Body of pancreas (tissue), 4 donors: ENCODE measurements around the gene ITGBL1. TPM values are rescaled to one million over a fixed set of nuclear protein-coding genes. Genes with fewer than 3 reads are reported as not detected.

Experiments used
- ATAC-seq: fragments of 150-250 bp; one replicate; pipeline ENCODE4 v1.9.1; 2016
- DNase-seq, 4 donors: peaks; one replicate each; pipeline ENCODE4 v3.0.0-alpha.2; 2019
- H3K27ac ChIP-seq, 4 donors: fragments of 200-600 bp; sonication (generic); 1 replicate in 3 of 4; 2 replicates in 1 of 4; pipeline versions ENCODE4 v1.5.1 to v1.6.1; 2016 to 2019; ENCODE audit warnings: mild to moderate bottlenecking in 1 of 4, mixed read lengths in 1 of 4, moderate library complexity in 1 of 4
- H3K27me3 ChIP-seq, 2 donors: fragments of 200-600 bp; sonication (generic); one replicate each; pipeline ENCODE4 v1.6.0; 2016; ENCODE audit warnings: mild to moderate bottlenecking in 1 of 2
- H3K36me3 ChIP-seq, 2 donors: fragments of 200-600 bp; sonication (generic); replicated peaks in 1 of 2; 2 replicates each; pipeline ENCODE4 v1.5.1; 2016; ENCODE audit warnings: low read depth in 2 of 2; ENCODE audit not compliant: insufficient read depth in 1 of 2
- H3K4me1 ChIP-seq: fragments of 200-600 bp; sonication (generic); one replicate; pipeline ENCODE4 v1.6.0; 2016
- H3K4me3 ChIP-seq, 2 donors: fragments of 200-600 bp; sonication (generic); 1 replicate in 1 of 2; 2 replicates in 1 of 2; pipeline ENCODE4 v1.5.1; 2016 to 2019
- H3K9me3 ChIP-seq, 3 donors: fragments of 200-600 bp; sonication (generic); 1 replicate in 2 of 3; 2 replicates in 1 of 3; pipeline ENCODE4 v1.5.1; 2016
- POLR2A ChIP-seq, 3 donors: fragments of 450-650 bp; IDR thresholded peaks; one replicate each; pipeline ENCODE4 v1.6.1; 2016; ENCODE audit warnings: antibody characterized with exemption in 3 of 3, mild to moderate bottlenecking in 2 of 3
- WGBS, 2 donors: methylation state at CpG; one replicate each; pipeline ENCODE4 v1.1.5; 2017; 5-methylcytosine and 5-hydroxymethylcytosine counted together
- intact Hi-C: fragments of 100-400 bp; cut with DNase I; formaldehyde crosslinking; loops from one replicate; pipeline ENCODE4 v1.15.1; 2023
- total RNA-seq, 2 donors: library from RNA; depleted of rRNA; stranded (reverse); fragments of >200 nt; gene quantifications; one replicate each; pipeline ENCODE4 v1.1.0, GENCODE V29; 2016
- TF ChIP-seq, protein P1 (sequence below), 7 experiments: fragments of 450-650 bp in 4 of 7; fragments of 200-600 bp in 3 of 7; sonication (generic) in 3 of 7; IDR thresholded peaks; one replicate each; pipeline ENCODE4 v1.5.1; 2016 to 2019; ENCODE audit warnings: antibody characterized with exemption in 7 of 7

The ITGBL1 gene
- total RNA-seq, 2 donors from 2014 or later, result 1.3 to 10.4 TPM

DNA sequence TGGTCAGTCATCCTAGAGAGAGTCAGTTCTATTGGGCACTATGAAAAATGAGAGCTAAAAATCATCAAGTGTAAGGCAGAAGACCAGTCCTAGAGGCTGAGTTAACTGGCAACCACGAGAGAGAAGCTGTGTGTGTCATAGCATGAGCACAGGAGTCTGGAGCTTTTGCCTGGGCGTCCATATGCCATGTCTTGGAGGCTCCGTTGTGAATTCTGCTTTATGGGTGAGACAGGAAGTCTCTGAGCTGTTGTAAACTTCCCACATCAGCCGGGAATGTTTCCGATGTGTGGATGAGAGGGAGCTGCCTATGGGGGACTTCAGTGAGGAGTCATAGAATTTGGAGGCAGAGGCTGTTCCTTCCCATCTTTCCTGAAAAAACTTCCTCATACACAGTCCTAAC is 120.0 kb downstream of the ITGBL1 start:
- Histone ChIP-seq H3K4me3 (no peak overlapping the region), H3K4me1 (no peaks in the 10 kb centered on the region), H3K27me3 (no peaks in the 10 kb centered on the region), H3K9me3 (no peaks in the 10 kb centered on the region), H3K36me3 (no peaks in the 10 kb centered on the region), H3K27ac (no peak overlapping the region)
- WGBS, 2 donors, result 45 to 58% methylated on average over 5 of the region's 5 CpGs
- no peak for TF ChIP-seq POLR2A (IDR thresholded peaks at IDR 0.05)
- TF ChIP-seq, protein P1, sequence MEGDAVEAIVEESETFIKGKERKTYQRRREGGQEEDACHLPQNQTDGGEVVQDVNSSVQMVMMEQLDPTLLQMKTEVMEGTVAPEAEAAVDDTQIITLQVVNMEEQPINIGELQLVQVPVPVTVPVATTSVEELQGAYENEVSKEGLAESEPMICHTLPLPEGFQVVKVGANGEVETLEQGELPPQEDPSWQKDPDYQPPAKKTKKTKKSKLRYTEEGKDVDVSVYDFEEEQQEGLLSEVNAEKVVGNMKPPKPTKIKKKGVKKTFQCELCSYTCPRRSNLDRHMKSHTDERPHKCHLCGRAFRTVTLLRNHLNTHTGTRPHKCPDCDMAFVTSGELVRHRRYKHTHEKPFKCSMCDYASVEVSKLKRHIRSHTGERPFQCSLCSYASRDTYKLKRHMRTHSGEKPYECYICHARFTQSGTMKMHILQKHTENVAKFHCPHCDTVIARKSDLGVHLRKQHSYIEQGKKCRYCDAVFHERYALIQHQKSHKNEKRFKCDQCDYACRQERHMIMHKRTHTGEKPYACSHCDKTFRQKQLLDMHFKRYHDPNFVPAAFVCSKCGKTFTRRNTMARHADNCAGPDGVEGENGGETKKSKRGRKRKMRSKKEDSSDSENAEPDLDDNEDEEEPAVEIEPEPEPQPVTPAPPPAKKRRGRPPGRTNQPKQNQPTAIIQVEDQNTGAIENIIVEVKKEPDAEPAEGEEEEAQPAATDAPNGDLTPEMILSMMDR (IDR thresholded peaks at IDR 0.05), result no peak
- intact Hi-C loops, result no loop called here
- ATAC-seq, result no peak
- DNase-seq, result no peak

DNA sequence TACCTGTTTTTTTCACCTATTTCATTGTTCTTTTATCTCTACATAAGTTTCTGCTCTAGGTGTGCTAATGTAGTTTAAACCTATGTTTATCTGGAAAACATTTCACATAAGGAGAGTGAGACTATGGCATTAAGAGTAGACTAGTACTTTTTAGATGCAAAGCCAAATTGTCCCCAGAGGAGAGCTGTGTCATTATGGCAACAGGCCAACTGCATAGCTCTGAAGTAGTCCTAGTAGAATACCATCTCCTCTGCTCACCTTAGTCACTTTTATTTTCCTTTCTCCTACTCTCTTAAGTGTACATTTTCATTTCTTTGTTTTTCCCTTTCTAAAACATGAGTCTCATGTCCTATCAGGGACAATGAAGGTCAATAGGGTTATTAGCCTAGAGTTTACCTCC is 123.1 kb downstream of the ITGBL1 start:
- H3K27ac ChIP-seq, result no peak overlapping the region
- DNase-seq, result no peak
- intact Hi-C loops, result no loop called here

DNA sequence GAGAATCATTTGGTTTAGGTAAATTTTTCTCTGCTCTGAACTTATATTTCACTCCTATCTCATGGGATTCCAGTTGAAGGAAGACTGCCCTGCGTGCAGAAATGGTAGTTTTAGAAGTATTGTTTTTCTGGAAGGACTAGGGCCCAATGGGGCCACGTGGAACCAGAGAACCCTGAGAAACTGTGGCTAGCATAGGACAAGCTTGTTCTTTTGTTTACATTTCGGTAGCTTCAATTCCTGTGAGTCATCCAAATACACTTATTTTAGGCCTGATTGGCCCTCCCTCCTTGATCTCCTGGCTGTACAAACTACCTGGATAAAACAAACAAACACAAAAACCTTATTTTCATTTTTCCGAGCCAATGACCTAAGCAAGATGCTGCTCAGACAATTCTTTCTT is 124.0 kb downstream of the ITGBL1 start:
- Histone ChIP-seq H3K27ac (no peak overlapping the region), H3K9me3 (no peaks in the 10 kb centered on the region)
- intact Hi-C loops, result no loop called here

More for the DNA sequence above, 123.1 kb downstream of the ITGBL1 start:
- Histone ChIP-seq H3K36me3 (no peaks in the 10 kb centered on the region), H3K9me3 (no peaks in the 10 kb centered on the region), H3K4me1 (no peaks in the 10 kb centered on the region), H3K27me3 (no peaks in the 10 kb centered on the region), H3K4me3 (no peak overlapping the region)
- TF ChIP-seq, protein P1 (IDR thresholded peaks at IDR 0.05), result no peak
- TF ChIP-seq POLR2A (IDR thresholded peaks at IDR 0.05), result no peak
- no peak for ATAC-seq

DNA sequence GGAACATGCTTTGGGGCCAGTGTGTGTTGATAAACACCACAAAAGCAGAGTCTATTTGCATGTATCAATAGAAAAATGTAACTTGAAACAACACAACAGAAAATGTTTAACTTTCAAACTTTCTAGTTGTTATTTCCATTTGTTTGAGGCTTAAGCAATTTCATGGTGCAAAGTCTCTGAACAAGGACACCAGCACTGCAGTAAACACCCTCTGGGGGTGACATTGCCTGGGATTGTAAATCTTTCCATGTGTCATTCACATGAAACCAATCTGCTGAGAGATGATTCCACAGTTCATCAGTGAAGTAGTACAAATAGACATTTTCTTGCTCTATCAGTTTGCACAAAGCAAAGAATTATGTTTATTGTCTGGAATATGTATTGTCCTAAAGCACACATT is 124.5 kb downstream of the ITGBL1 start:
- TF ChIP-seq, protein P1 (IDR thresholded peaks at IDR 0.05), result no peak
- TF ChIP-seq POLR2A (IDR thresholded peaks at IDR 0.05), result no peak
- DNase-seq (no peak), ATAC-seq (no peak)
- H3K27ac ChIP-seq, result no peak overlapping the region
- H3K27me3 ChIP-seq, result no peaks in the 10 kb centered on the region
- no peaks in the 10 kb centered on the region for H3K4me1 ChIP-seq
- no peaks in the 10 kb centered on the region for H3K36me3 ChIP-seq
- H3K4me3 ChIP-seq, result no peak overlapping the region
- intact Hi-C loops, result no loop called here
- H3K9me3 ChIP-seq, result no peaks in the 10 kb centered on the region

More for the DNA sequence above, 124.0 kb downstream of the ITGBL1 start:
- TF ChIP-seq, protein P1 (IDR thresholded peaks at IDR 0.05), result no peak
- Histone ChIP-seq H3K27me3 (no peaks in the 10 kb centered on the region), H3K4me3 (no peak overlapping the region), H3K4me1 (no peaks in the 10 kb centered on the region), H3K36me3 (no peaks in the 10 kb centered on the region)
- no peak for DNase-seq
- no peak for ATAC-seq
- 55 to 61% methylated on average over 4 of the region's 4 CpGs for WGBS, 2 donors

DNA sequence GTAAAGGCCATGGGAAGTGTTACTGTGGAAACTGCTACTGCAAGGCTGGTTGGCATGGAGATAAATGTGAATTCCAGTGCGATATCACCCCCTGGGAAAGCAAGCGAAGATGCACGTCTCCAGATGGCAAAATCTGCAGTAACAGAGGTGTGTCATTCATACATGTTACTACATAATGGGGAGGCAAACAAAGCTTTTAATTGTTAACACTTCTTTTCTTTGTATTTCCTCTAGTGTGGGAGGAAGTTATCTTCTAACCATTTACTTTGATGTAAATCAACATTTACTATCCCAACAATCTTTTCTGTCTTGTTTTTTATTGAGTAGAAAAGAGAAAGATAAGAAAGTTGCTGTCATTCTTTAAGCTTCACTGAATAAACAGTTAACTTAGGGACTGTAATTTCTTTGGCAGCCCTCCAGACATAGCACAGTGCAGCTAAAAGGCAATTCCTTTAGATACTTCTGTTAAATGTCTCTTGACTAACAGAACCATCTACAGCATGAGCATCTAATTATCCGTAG is 126.9 kb downstream of the ITGBL1 start:
- Histone ChIP-seq H3K4me1 (no peaks in the 10 kb centered on the region), H3K9me3 (no peaks in the 10 kb centered on the region), H3K27me3 (no peaks in the 10 kb centered on the region), H3K36me3 (no peaks in the 10 kb centered on the region), H3K4me3 (no peak overlapping the region), H3K27ac (no peak overlapping the region)
- intact Hi-C loops, result no loop called here
- ATAC-seq (no peak), DNase-seq (no peak)
- TF ChIP-seq, protein P1 (IDR thresholded peaks at IDR 0.05), result no peak
- TF ChIP-seq POLR2A (IDR thresholded peaks at IDR 0.05), result no peak
- 18 to 21% methylated on average over 4 of the region's 4 CpGs for WGBS, 2 donors
